ENCODE measurements around the gene FILIP1L.

Gene FILIP1L

GRCh38 chr3:99868311-99868646 is 246.0 kb downstream of the FILIP1L start:
- DNase-seq (ENCODE audit: low read depth in 2 of 2): no peak

GRCh38 chr3:99867594-99868310 is 246.5 kb downstream of the FILIP1L start:
- DNase-seq (ENCODE audit: low read depth in 2 of 2): no peak

- no peak for DNase-seq (ENCODE audit: low read depth in 2 of 2)
Measured at GRCh38 chr3:99866261-99866761, 248.0 kb downstream of the FILIP1L start.

GRCh38 chr3:99865321-99865720 is 249.0 kb downstream of the FILIP1L start:
- DNase-seq (ENCODE audit: low read depth in 2 of 2): no peak

GRCh38 chr3:99864289-99864688 is 250.0 kb downstream of the FILIP1L start:
- DNase-seq (ENCODE audit: low read depth in 2 of 2): no peak

GRCh38 chr3:99863588-99863987 is 250.7 kb downstream of the FILIP1L start:
- DNase-seq (ENCODE audit: low read depth in 2 of 2): no peak

- DNase-seq (ENCODE audit: low read depth in 2 of 2): no peak
Measured at GRCh38 chr3:99863002-99863401, 251.3 kb downstream of the FILIP1L start.

GRCh38 chr3:99862208-99862607 is 252.1 kb downstream of the FILIP1L start:
- no peak for DNase-seq (ENCODE audit: low read depth in 2 of 2)

GRCh38 chr3:99861216-99861615 is 253.1 kb downstream of the FILIP1L start:
- no peak for DNase-seq (ENCODE audit: low read depth in 2 of 2)

- no peak for DNase-seq (ENCODE audit: low read depth in 2 of 2)
Measured at GRCh38 chr3:99859825-99860224, 254.5 kb downstream of the FILIP1L start.

GRCh38 chr3:99858469-99858868 is 255.8 kb downstream of the FILIP1L start:
- no peak for DNase-seq (ENCODE audit: low read depth in 2 of 2)

- no peak for DNase-seq (ENCODE audit: low read depth in 2 of 2)
Measured at GRCh38 chr3:99857278-99857677, 257.0 kb downstream of the FILIP1L start.

GRCh38 chr3:99856437-99857220 is 257.7 kb downstream of the FILIP1L start:
- DNase-seq (ENCODE audit: low read depth in 2 of 2): no peak

GRCh38 chr3:99855900-99856299 is 258.4 kb downstream of the FILIP1L start:
- no peak for DNase-seq (ENCODE audit: low read depth in 2 of 2)

- no peak for DNase-seq (ENCODE audit: low read depth in 2 of 2)
Measured at GRCh38 chr3:99854756-99855298, 259.5 kb downstream of the FILIP1L start.

- no peak for DNase-seq (ENCODE audit: low read depth in 2 of 2)
Measured at GRCh38 chr3:99852851-99853250, 261.4 kb downstream of the FILIP1L start.

GRCh38 chr3:99851955-99852354 is 262.3 kb downstream of the FILIP1L start:
- no peak for DNase-seq (ENCODE audit: low read depth in 2 of 2)

GRCh38 chr3:99850608-99851007 is 263.7 kb downstream of the FILIP1L start:
- DNase-seq (ENCODE audit: low read depth in 2 of 2): no peak

- DNase-seq (ENCODE audit: low read depth in 2 of 2): no peak
Measured at GRCh38 chr3:99848433-99848832, 265.9 kb downstream of the FILIP1L start.

- no peak for DNase-seq (ENCODE audit: low read depth in 2 of 2)
Measured at GRCh38 chr3:99846477-99847160, 267.7 kb downstream of the FILIP1L start.

GRCh38 chr3:99845999-99846398 is 268.3 kb downstream of the FILIP1L start:
- no peak for DNase-seq (ENCODE audit: low read depth in 2 of 2)

- DNase-seq (ENCODE audit: low read depth in 2 of 2): no peak
Measured at GRCh38 chr3:99845331-99845730, 269.0 kb downstream of the FILIP1L start.

All from stimulated activated CD8-positive, alpha-beta memory T cell treated with anti-CD3 and anti-CD28 coated beads, Interleukin-15, amount 100 ng/mL, for 4 hours (primary cell).